Measurements from ENCODE around the gene LPP. TPM values are rescaled to one million over a fixed set of nuclear protein-coding genes. Genes with fewer than 3 reads are reported as not detected.

The LPP gene
- polyA plus RNA-seq, 1 experiment, result 76.3 TPM

GRCh38 chr3:188239035-188239434 is 85.1 kb downstream of the LPP start:
- Histone ChIP-seq H3K27ac (ENCODE audit: low read depth, low read length) (no peak overlapping the region), H3K4me3 (ENCODE audit: low read depth, low read length) (no peak overlapping the region), H3K9me3 (ENCODE audit: control insufficient read depth, insufficient read depth, low read length) (no peaks in the 10 kb centered on the region), H3K27me3 (ENCODE audit: control insufficient read depth, insufficient read depth, low read length) (no peaks in the 10 kb centered on the region)
- CTCF ChIA-PET, result no interaction called here
- DNase-seq (ENCODE audit: low read depth, low spot score), result no peak
- TF ChIP-seq, protein P1, sequence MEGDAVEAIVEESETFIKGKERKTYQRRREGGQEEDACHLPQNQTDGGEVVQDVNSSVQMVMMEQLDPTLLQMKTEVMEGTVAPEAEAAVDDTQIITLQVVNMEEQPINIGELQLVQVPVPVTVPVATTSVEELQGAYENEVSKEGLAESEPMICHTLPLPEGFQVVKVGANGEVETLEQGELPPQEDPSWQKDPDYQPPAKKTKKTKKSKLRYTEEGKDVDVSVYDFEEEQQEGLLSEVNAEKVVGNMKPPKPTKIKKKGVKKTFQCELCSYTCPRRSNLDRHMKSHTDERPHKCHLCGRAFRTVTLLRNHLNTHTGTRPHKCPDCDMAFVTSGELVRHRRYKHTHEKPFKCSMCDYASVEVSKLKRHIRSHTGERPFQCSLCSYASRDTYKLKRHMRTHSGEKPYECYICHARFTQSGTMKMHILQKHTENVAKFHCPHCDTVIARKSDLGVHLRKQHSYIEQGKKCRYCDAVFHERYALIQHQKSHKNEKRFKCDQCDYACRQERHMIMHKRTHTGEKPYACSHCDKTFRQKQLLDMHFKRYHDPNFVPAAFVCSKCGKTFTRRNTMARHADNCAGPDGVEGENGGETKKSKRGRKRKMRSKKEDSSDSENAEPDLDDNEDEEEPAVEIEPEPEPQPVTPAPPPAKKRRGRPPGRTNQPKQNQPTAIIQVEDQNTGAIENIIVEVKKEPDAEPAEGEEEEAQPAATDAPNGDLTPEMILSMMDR (IDR thresholded peaks at IDR 0.05; ENCODE audit: low read depth, low read length), result no peak
- POLR2A ChIA-PET, result no interaction called here

- Histone ChIP-seq H3K27ac (ENCODE audit: low read depth, low read length) (no peak overlapping the region), H3K9me3 (ENCODE audit: control insufficient read depth, insufficient read depth, low read length) (no peaks in the 10 kb centered on the region), H3K27me3 (ENCODE audit: control insufficient read depth, insufficient read depth, low read length) (no peaks in the 10 kb centered on the region), H3K4me3 (ENCODE audit: low read depth, low read length) (no peak overlapping the region)
- ChIA-PET POLR2A (no interaction called here), CTCF (interaction anchor here (1.5 kb wide), 1 partner anchor 499 kb away, joined by 6 read pairs; no protein-coding TSS in a partner anchor)
- DNase-seq (ENCODE audit: low read depth, low spot score), result no peak
- TF ChIP-seq, protein P1 (IDR thresholded peaks at IDR 0.05; ENCODE audit: low read depth, low read length), result no peak
These were observed 85.6 kb downstream of the LPP start for GRCh38 chr3:188239577-188239976.

GRCh38 chr3:188240189-188240981 is 86.4 kb downstream of the LPP start:
- H3K27me3 ChIP-seq (ENCODE audit: control insufficient read depth, insufficient read depth, low read length), result no peaks in the 10 kb centered on the region
- H3K9me3 ChIP-seq (ENCODE audit: control insufficient read depth, insufficient read depth, low read length), result no peaks in the 10 kb centered on the region
- POLR2A ChIA-PET, result no interaction called here
- H3K4me3 ChIP-seq (ENCODE audit: low read depth, low read length), result no peak overlapping the region
- no peak for DNase-seq (ENCODE audit: low read depth, low spot score)
- no peak overlapping the region for H3K27ac ChIP-seq (ENCODE audit: low read depth, low read length)
- CTCF ChIA-PET, result interaction anchor here (1.5 kb wide), 1 partner anchor 500 kb away, joined by 6 read pairs; no protein-coding TSS in a partner anchor
- TF ChIP-seq, protein P1 (IDR thresholded peaks at IDR 0.05; ENCODE audit: low read depth, low read length), result no peak

- H3K27me3 ChIP-seq (ENCODE audit: control insufficient read depth, insufficient read depth, low read length), result no peaks in the 10 kb centered on the region
- H3K4me3 ChIP-seq (ENCODE audit: low read depth, low read length), result no peak overlapping the region
- ChIA-PET POLR2A (no interaction called here), CTCF (interaction anchor here (0.6 to 1.0 kb wide), 2 partner anchors 493 to 714 kb away, joined by 3 read pairs; no protein-coding TSS in a partner anchor)
- TF ChIP-seq, protein P1 (IDR thresholded peaks at IDR 0.05; ENCODE audit: low read depth, low read length), result no peak
- H3K27ac ChIP-seq (ENCODE audit: low read depth, low read length), result no peak overlapping the region
- H3K9me3 ChIP-seq (ENCODE audit: control insufficient read depth, insufficient read depth, low read length), result no peaks in the 10 kb centered on the region
- DNase-seq (ENCODE audit: low read depth, low spot score), result no peak
These were observed 87.1 kb downstream of the LPP start for GRCh38 chr3:188241072-188241471.

DNA sequence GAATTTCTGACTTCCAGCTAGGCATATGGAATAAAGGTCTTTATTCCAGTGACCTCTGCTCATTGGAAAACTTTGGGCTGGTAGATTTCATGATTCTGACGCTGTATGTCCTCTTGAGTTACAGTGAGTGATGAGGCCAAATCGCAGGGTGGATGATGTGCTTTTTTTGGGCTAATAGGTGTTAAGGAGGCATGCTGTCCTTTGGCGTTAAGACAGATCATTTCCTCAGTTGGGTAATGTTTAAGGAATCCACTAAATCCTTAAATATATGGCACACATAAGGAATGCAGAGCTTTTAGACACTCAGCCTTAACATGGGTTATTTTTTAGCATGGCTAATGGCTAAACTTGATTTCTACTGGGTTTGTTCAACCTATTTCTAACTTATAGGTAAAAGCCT is 87.9 kb downstream of the LPP start:
- DNase-seq (ENCODE audit: low read depth, low spot score), result no peak

More for the DNA sequence above, 87.9 kb downstream of the LPP start:
- Histone ChIP-seq H3K4me3 (ENCODE audit: low read depth, low read length) (no peak overlapping the region), H3K9me3 (ENCODE audit: control insufficient read depth, insufficient read depth, low read length) (no peaks in the 10 kb centered on the region), H3K27ac (ENCODE audit: low read depth, low read length) (no peak overlapping the region), H3K27me3 (ENCODE audit: control insufficient read depth, insufficient read depth, low read length) (no peaks in the 10 kb centered on the region)
- CTCF ChIA-PET, result interaction anchor here (0.6 to 1.0 kb wide), 3 partner anchors 494 to 713 kb away, joined by 3 read pairs; no protein-coding TSS in a partner anchor
- TF ChIP-seq, protein P1 (IDR thresholded peaks at IDR 0.05; ENCODE audit: low read depth, low read length), result no peak
- POLR2A ChIA-PET, result no interaction called here
